Hepatic stellate cell (primary cell): ENCODE measurements around the gene DLX2.
"Not testable (repeated sequence)": the region's sequence is repeated elsewhere in the genome, so short reads cannot be mapped to it uniquely, and the experiment has no call there.

Experiments
- DNase-seq: peaks from one replicate; pipeline ENCODE4 v3.0.0; 2011; ENCODE audit warnings: low spot score

The DLX2 gene

GRCh38 chr2:172083628-172084394 lies 18.9 kb downstream of the DLX2 start:
- no peak for DNase-seq

- no peak for DNase-seq
These were observed 19.6 kb downstream of the DLX2 start for GRCh38 chr2:172082944-172083627.

GRCh38 chr2:172082105-172082943 lies 20.4 kb downstream of the DLX2 start:
- DNase-seq: no peak

- DNase-seq: no peak
These were observed 21.3 kb downstream of the DLX2 start for GRCh38 chr2:172081221-172082022.

GRCh38 chr2:172080641-172081220 lies 22.0 kb downstream of the DLX2 start:
- no peak for DNase-seq

- no peak for DNase-seq
These were observed 22.7 kb downstream of the DLX2 start for GRCh38 chr2:172079838-172080640.

- DNase-seq: no peak
These were observed 23.3 kb downstream of the DLX2 start for GRCh38 chr2:172079416-172079815.

GRCh38 chr2:172074254-172074653 lies 28.4 kb downstream of the DLX2 start:
- DNase-seq: no peak

GRCh38 chr2:172073518-172073917 lies 29.2 kb downstream of the DLX2 start:
- no peak for DNase-seq

- DNase-seq: no peak
These were observed 30.0 kb downstream of the DLX2 start for GRCh38 chr2:172072706-172073105.

GRCh38 chr2:172072303-172072702 lies 30.4 kb downstream of the DLX2 start:
- DNase-seq: no peak

GRCh38 chr2:172070936-172071335 lies 31.8 kb downstream of the DLX2 start:
- DNase-seq: no peak

- DNase-seq: not testable (repeated sequence)
These were observed 34.8 kb downstream of the DLX2 start for GRCh38 chr2:172067905-172068304.

- no peak for DNase-seq
These were observed 36.3 kb downstream of the DLX2 start for GRCh38 chr2:172066394-172066886.

GRCh38 chr2:172065111-172065510 lies 37.6 kb downstream of the DLX2 start:
- DNase-seq: no peak

- DNase-seq: no peak
These were observed 39.3 kb downstream of the DLX2 start for GRCh38 chr2:172063446-172063845.

GRCh38 chr2:172062402-172063004 lies 40.2 kb downstream of the DLX2 start:
- DNase-seq: no peak

- DNase-seq: not testable (repeated sequence)
These were observed 42.6 kb downstream of the DLX2 start for GRCh38 chr2:172060118-172060517.

- DNase-seq: no peak
These were observed 44.0 kb downstream of the DLX2 start for GRCh38 chr2:172058660-172059059.

GRCh38 chr2:172056293-172056692 lies 46.4 kb downstream of the DLX2 start:
- no peak for DNase-seq
